Measurements from ENCODE around the gene DPYD.

The DPYD gene

GRCh38 chr1:97920832-97921571, at the start of gene DPYD:
Gene DPYD (minus strand): TSS chr1:97921034. CDS start chr1:97920922, 112 bp downstream.
- Histone ChIP-seq H3K27ac (ENCODE audit: low read length) (no peak within 1 kb of the TSS), H3K9me3 (ENCODE audit: control insufficient read depth, insufficient read depth, low read length) (no peaks in the 10 kb centered on the region), H3K36me3 (ENCODE audit: control insufficient read depth, insufficient read depth, low read length) (no peaks in the 10 kb centered on the region), H3K4me1 (ENCODE audit: control insufficient read depth, insufficient read depth, low read length) (no peaks in the 10 kb centered on the region), H3K4me3 (ENCODE audit: low read length) (peak within 1 kb of the TSS; percentile 91; the same call in 1 of the 2 replicates), H3K27me3 (ENCODE audit: control insufficient read depth, insufficient read depth, low read length) (no peaks in the 10 kb centered on the region)
- DNase-seq (ENCODE audit: low read depth, low spot score): peak; percentile 58
- no CpG with 5 or more reads among the region's 50 CpGs for WGBS (ENCODE audit: insufficient coverage, insufficient read length)

GRCh38 chr1:97960470-97960869, 39.6 kb upstream of the DPYD start:
- H3K27ac ChIP-seq (ENCODE audit: low read length): no peak overlapping the region
- H3K36me3 ChIP-seq (ENCODE audit: control insufficient read depth, insufficient read depth, low read length): no peaks in the 10 kb centered on the region
- H3K4me1 ChIP-seq (ENCODE audit: control insufficient read depth, insufficient read depth, low read length): no peaks in the 10 kb centered on the region
- H3K4me3 ChIP-seq (ENCODE audit: low read length): no peak overlapping the region
- H3K27me3 ChIP-seq (ENCODE audit: control insufficient read depth, insufficient read depth, low read length): no peaks in the 10 kb centered on the region
- no peaks in the 10 kb centered on the region for H3K9me3 ChIP-seq (ENCODE audit: control insufficient read depth, insufficient read depth, low read length)
- DNase-seq (ENCODE audit: low read depth, low spot score): no peak

- no peak for DNase-seq (ENCODE audit: low read depth, low spot score)
- no CpG with 5 or more reads among the region's 3 CpGs for WGBS (ENCODE audit: insufficient coverage, insufficient read length)
These were observed 26.9 kb upstream of the DPYD start for GRCh38 chr1:97947695-97948094.

GRCh38 chr1:97943354-97943753, 22.5 kb upstream of the DPYD start:
- H3K36me3 ChIP-seq (ENCODE audit: control insufficient read depth, insufficient read depth, low read length): no peaks in the 10 kb centered on the region
- H3K27me3 ChIP-seq (ENCODE audit: control insufficient read depth, insufficient read depth, low read length): no peaks in the 10 kb centered on the region
- no peak for DNase-seq (ENCODE audit: low read depth, low spot score)
- no peak overlapping the region for H3K4me3 ChIP-seq (ENCODE audit: low read length)
- no CpG with 5 or more reads among the region's 4 CpGs for WGBS (ENCODE audit: insufficient coverage, insufficient read length)
- H3K4me1 ChIP-seq (ENCODE audit: control insufficient read depth, insufficient read depth, low read length): no peaks in the 10 kb centered on the region
- H3K27ac ChIP-seq (ENCODE audit: low read length): no peak overlapping the region
- no peaks in the 10 kb centered on the region for H3K9me3 ChIP-seq (ENCODE audit: control insufficient read depth, insufficient read depth, low read length)

More at GRCh38 chr1:97947695-97948094, 26.9 kb upstream of the DPYD start:
- Histone ChIP-seq H3K36me3 (ENCODE audit: control insufficient read depth, insufficient read depth, low read length) (no peaks in the 10 kb centered on the region), H3K27me3 (ENCODE audit: control insufficient read depth, insufficient read depth, low read length) (no peaks in the 10 kb centered on the region), H3K4me1 (ENCODE audit: control insufficient read depth, insufficient read depth, low read length) (no peaks in the 10 kb centered on the region), H3K4me3 (ENCODE audit: low read length) (no peak overlapping the region), H3K27ac (ENCODE audit: low read length) (no peak overlapping the region), H3K9me3 (ENCODE audit: control insufficient read depth, insufficient read depth, low read length) (no peaks in the 10 kb centered on the region)

- no peak for DNase-seq (ENCODE audit: low read depth, low spot score)
- no peak overlapping the region for H3K4me3 ChIP-seq (ENCODE audit: low read length)
- WGBS (ENCODE audit: insufficient coverage, insufficient read length): no CpG with 5 or more reads among the region's 2 CpGs
These were observed 21.6 kb upstream of the DPYD start for GRCh38 chr1:97942161-97943123.

GRCh38 chr1:97938285-97938642, 17.4 kb upstream of the DPYD start:
- Histone ChIP-seq H3K4me1 (ENCODE audit: control insufficient read depth, insufficient read depth, low read length) (no peaks in the 10 kb centered on the region), H3K9me3 (ENCODE audit: control insufficient read depth, insufficient read depth, low read length) (no peaks in the 10 kb centered on the region), H3K4me3 (ENCODE audit: low read length) (no peak overlapping the region), H3K27ac (ENCODE audit: low read length) (no peak overlapping the region), H3K36me3 (ENCODE audit: control insufficient read depth, insufficient read depth, low read length) (no peaks in the 10 kb centered on the region), H3K27me3 (ENCODE audit: control insufficient read depth, insufficient read depth, low read length) (no peaks in the 10 kb centered on the region)
- DNase-seq (ENCODE audit: low read depth, low spot score): no peak
- WGBS (ENCODE audit: insufficient coverage, insufficient read length): no CpG with 5 or more reads among the region's 3 CpGs

More at GRCh38 chr1:97942161-97943123, 21.6 kb upstream of the DPYD start:
- H3K27me3 ChIP-seq (ENCODE audit: control insufficient read depth, insufficient read depth, low read length): no peaks in the 10 kb centered on the region
- H3K9me3 ChIP-seq (ENCODE audit: control insufficient read depth, insufficient read depth, low read length): no peaks in the 10 kb centered on the region
- no peaks in the 10 kb centered on the region for H3K36me3 ChIP-seq (ENCODE audit: control insufficient read depth, insufficient read depth, low read length)
- H3K27ac ChIP-seq (ENCODE audit: low read length): no peak overlapping the region
- no peaks in the 10 kb centered on the region for H3K4me1 ChIP-seq (ENCODE audit: control insufficient read depth, insufficient read depth, low read length)

- WGBS (ENCODE audit: insufficient coverage, insufficient read length): no CpG with 5 or more reads among the region's 2 CpGs
- DNase-seq (ENCODE audit: low read depth, low spot score): no peak
- no peaks in the 10 kb centered on the region for H3K4me1 ChIP-seq (ENCODE audit: control insufficient read depth, insufficient read depth, low read length)
- no peaks in the 10 kb centered on the region for H3K9me3 ChIP-seq (ENCODE audit: control insufficient read depth, insufficient read depth, low read length)
- no peak overlapping the region for H3K27ac ChIP-seq (ENCODE audit: low read length)
- H3K4me3 ChIP-seq (ENCODE audit: low read length): no peak overlapping the region
- H3K27me3 ChIP-seq (ENCODE audit: control insufficient read depth, insufficient read depth, low read length): no peaks in the 10 kb centered on the region
- no peaks in the 10 kb centered on the region for H3K36me3 ChIP-seq (ENCODE audit: control insufficient read depth, insufficient read depth, low read length)
These were observed 16.1 kb upstream of the DPYD start for GRCh38 chr1:97936976-97937375.

- Histone ChIP-seq H3K9me3 (ENCODE audit: control insufficient read depth, insufficient read depth, low read length) (no peaks in the 10 kb centered on the region), H3K27me3 (ENCODE audit: control insufficient read depth, insufficient read depth, low read length) (no peaks in the 10 kb centered on the region), H3K27ac (ENCODE audit: low read length) (no peak overlapping the region), H3K36me3 (ENCODE audit: control insufficient read depth, insufficient read depth, low read length) (no peaks in the 10 kb centered on the region), H3K4me3 (ENCODE audit: low read length) (no peak overlapping the region), H3K4me1 (ENCODE audit: control insufficient read depth, insufficient read depth, low read length) (no peaks in the 10 kb centered on the region)
- no CpG with 5 or more reads among the region's 6 CpGs for WGBS (ENCODE audit: insufficient coverage, insufficient read length)
- DNase-seq (ENCODE audit: low read depth, low spot score): no peak
These were observed 13.7 kb upstream of the DPYD start for GRCh38 chr1:97934491-97934890.

GRCh38 chr1:97929874-97930851, 9.3 kb upstream of the DPYD start:
- DNase-seq (ENCODE audit: low read depth, low spot score): no peak
- Histone ChIP-seq H3K9me3 (ENCODE audit: control insufficient read depth, insufficient read depth, low read length) (no peaks in the 10 kb centered on the region), H3K27ac (ENCODE audit: low read length) (no peak overlapping the region), H3K36me3 (ENCODE audit: control insufficient read depth, insufficient read depth, low read length) (no peaks in the 10 kb centered on the region), H3K4me3 (ENCODE audit: low read length) (no peak overlapping the region), H3K4me1 (ENCODE audit: control insufficient read depth, insufficient read depth, low read length) (no peaks in the 10 kb centered on the region), H3K27me3 (ENCODE audit: control insufficient read depth, insufficient read depth, low read length) (no peaks in the 10 kb centered on the region)
- no CpG with 5 or more reads among the region's 5 CpGs for WGBS (ENCODE audit: insufficient coverage, insufficient read length)
